K562 (cell line): Measurements from ENCODE around the gene C11orf52. TPM values are rescaled to one million over a fixed set of nuclear protein-coding genes. Genes with fewer than 3 reads are reported as not detected.
A peak's percentile ranks its signal among the peaks of the same experiment; 100 is the strongest.

Experiments
- ATAC-seq: fragments of 200-7000 bp; cut with Tn5 transposase; 3 replicates; pipeline ENCODE4 v1.9.1; 2020; ENCODE audit warnings: moderate library complexity
- BruUV-seq: library from RNA; stranded (reverse); fragments of 400-500 nt; replicated peaks from 2 replicates; lab custom pipeline; 2021; lab: Mats Ljungman, UMichigan
- CTCF ChIA-PET: fragments of 300-600 bp; formaldehyde crosslinking; extraction: SDS; loops from one replicate; lab custom pipeline; 2021; ENCODE audit warnings: low intra/inter-chr PET ratio; lab: Yijun Ruan, JAX
- POLR2A ChIA-PET: fragments of 300-600, 350-650 bp; sonication (Branson Sonifier 250); formaldehyde crosslinking; extraction: SDS; loops from one replicate; lab custom pipeline; 2021; ENCODE audit warnings: antibody characterized with exemption, inconsistent platforms; lab: Yijun Ruan, JAX
- DNase-seq, 4 experiments: peaks; one replicate each; pipeline versions ENCODE4 v3.0.0 to v3.0.0-alpha.2; 2011 to 2018; ENCODE audit warnings: low spot score in 3 of 4, mixed read lengths in 3 of 4; ENCODE audit errors: extremely low read depth in 1 of 4
- FAIRE-seq: peaks from 2 replicates; lab custom pipeline; 2011; peaks lifted over from hg19 to GRCh38; lab: Jason Lieb, UNC
- H2AFZ ChIP-seq: 2 replicates; pipeline ENCODE4 v1.6.0; 2011; ENCODE audit warnings: low read depth, low read length, control low read depth, inconsistent platforms
- H3K27ac ChIP-seq: fragments of 200-600 bp; 3 replicates; pipeline ENCODE4 v1.8.0; 2011; ENCODE audit warnings: low read depth, mild to moderate bottlenecking, control low read depth, inconsistent platforms, low read length, moderate library complexity, mixed read lengths; ENCODE audit errors: extremely low read depth
- H3K27me3 ChIP-seq, 2 experiments: fragments of 300-600 bp in 1 of 2; 2 replicates in 1 of 2; 3 replicates in 1 of 2; pipeline versions ENCODE4 v1.6.0 to v1.8.0; 2011; ENCODE audit warnings: inconsistent platforms in 2 of 2, low read length in 2 of 2, mild to moderate bottlenecking in 1 of 2, mixed read lengths in 1 of 2, moderate library complexity in 1 of 2; ENCODE audit not compliant: control insufficient read depth in 2 of 2, insufficient read depth in 2 of 2
- H3K36me3 ChIP-seq: fragments of 300-600 bp; 3 replicates; pipeline ENCODE4 v1.8.0; 2011; ENCODE audit warnings: mild to moderate bottlenecking, low read length, inconsistent platforms; ENCODE audit not compliant: control insufficient read depth, insufficient read depth
- H3K4me1 ChIP-seq, 2 experiments: fragments of 200-600 bp in 1 of 2; replicated peaks in 1 of 2; 2 replicates in 1 of 2; 3 replicates in 1 of 2; pipeline versions ENCODE4 v1.5.1 to v1.8.0; 2011; ENCODE audit warnings: inconsistent platforms in 2 of 2, low read length in 2 of 2, mild to moderate bottlenecking in 1 of 2, mixed read lengths in 1 of 2, moderate library complexity in 1 of 2; ENCODE audit not compliant: control insufficient read depth in 2 of 2, insufficient read depth in 2 of 2
- H3K4me2 ChIP-seq: 2 replicates; pipeline ENCODE4 v1.6.1; 2011; ENCODE audit warnings: low read length, control low read depth, inconsistent platforms, mixed read lengths; ENCODE audit not compliant: insufficient read depth
- H3K4me3 ChIP-seq: fragments of 200-600 bp; sonication (generic), shearing (Covaris generic); 2 replicates; pipeline ENCODE4 v1.5.1; 2016; ENCODE audit warnings: control low read depth, inconsistent platforms
- H3K79me2 ChIP-seq: fragments of 200-600 bp; 3 replicates; pipeline ENCODE4 v1.8.0; 2011; ENCODE audit warnings: low read length, inconsistent platforms; ENCODE audit not compliant: control insufficient read depth, insufficient read depth
- H3K9ac ChIP-seq, 2 experiments: 2 replicates each; pipeline versions ENCODE4 v1.6.0 to v1.6.1; 2011; ENCODE audit warnings: low read depth in 2 of 2, low read length in 2 of 2, control low read depth in 1 of 2, inconsistent platforms in 1 of 2, mild to moderate bottlenecking in 1 of 2, mixed read lengths in 1 of 2; ENCODE audit not compliant: insufficient read depth in 1 of 2
- H3K9me1 ChIP-seq: one replicate; pipeline ENCODE4 v1.6.0; 2011; ENCODE audit warnings: inconsistent platforms, mild to moderate bottlenecking, low read length, moderate library complexity; ENCODE audit not compliant: control insufficient read depth, insufficient read depth
- H3K9me3 ChIP-seq: replicated peaks from 2 replicates; pipeline ENCODE4 v1.5.1; 2011; ENCODE audit warnings: low read depth, low read length, inconsistent platforms; ENCODE audit not compliant: control insufficient read depth, insufficient read depth
- H4K20me1 ChIP-seq: replicated peaks from 2 replicates; pipeline ENCODE4 v1.6.1; 2011; ENCODE audit warnings: low read length, inconsistent platforms, mixed read lengths; ENCODE audit not compliant: control insufficient read depth, insufficient read depth
- CBFA2T3 ChIP-seq: fragments of 450-650 bp; IDR thresholded peaks from 2 replicates; pipeline ENCODE4 v1.6.1; 2017
- ETV6 ChIP-seq, 3 experiments: fragments of 150-350 bp in 1 of 3; sonication (generic) in 1 of 3; formaldehyde crosslinking in 1 of 3; IDR thresholded peaks; 2 replicates each; pipeline versions ENCODE4 v1.6.1 to v1.8.0; 2014 to 2022; ENCODE audit warnings: borderline replicate concordance in 2 of 3, low read depth in 2 of 3, antibody characterized with exemption in 1 of 3, low read length in 1 of 3, mild to moderate bottlenecking in 1 of 3, missing genetic modification reagents in 1 of 3
- HDAC1 ChIP-seq, 2 experiments: fragments of 450-650 bp; IDR thresholded peaks; 2 replicates each; pipeline ENCODE4 v1.6.1; 2016 to 2017; ENCODE audit warnings: inconsistent platforms in 1 of 2, mild to moderate bottlenecking in 1 of 2, moderate library complexity in 1 of 2
- MAFK ChIP-seq: IDR thresholded peaks from 2 replicates; pipeline ENCODE4 v1.6.1; 2011; ENCODE audit warnings: low read length, improper control_type of control experiment
- MEIS2 ChIP-seq: fragments of 450-650 bp; IDR thresholded peaks from 2 replicates; pipeline ENCODE4 v1.6.1; 2014; ENCODE audit warnings: mild to moderate bottlenecking; ENCODE audit not compliant: partially characterized antibody
- NCOA2 ChIP-seq, 2 experiments: fragments of 450-650 bp; IDR thresholded peaks; 2 replicates each; pipeline ENCODE4 v1.6.1; 2018; ENCODE audit warnings: mild to moderate bottlenecking in 2 of 2, moderate library complexity in 1 of 2; ENCODE audit not compliant: partially characterized antibody in 2 of 2
- NR4A1 ChIP-seq, 2 experiments: fragments of 250-450 bp in 1 of 2; fragments of 450-650 bp in 1 of 2; sonication (Bioruptor Pico) in 1 of 2; IDR thresholded peaks; 2 replicates each; pipeline versions ENCODE4 v1.4.0 to v1.6.1; 2016 to 2020; ENCODE audit warnings: mild to moderate bottlenecking in 2 of 2, missing compliant biosample characterization in 1 of 2, missing genetic modification characterization in 1 of 2, moderate library complexity in 1 of 2
- RBM15 ChIP-seq: fragments of 200-400 bp; formaldehyde crosslinking; IDR thresholded peaks from 2 replicates; pipeline ENCODE4 v1.6.1; 2018; ENCODE audit warnings: mild to moderate bottlenecking, low read length, moderate library complexity; ENCODE audit not compliant: insufficient read depth
- RBM25 ChIP-seq: fragments of 200-400 bp; formaldehyde crosslinking; IDR thresholded peaks from 2 replicates; pipeline ENCODE4 v1.6.1; 2018; ENCODE audit warnings: low read length, low read depth, moderate library complexity; ENCODE audit not compliant: severe bottlenecking
- SRSF1 ChIP-seq: fragments of 200-400 bp; formaldehyde crosslinking; IDR thresholded peaks from 2 replicates; pipeline ENCODE4 v1.6.1; 2017; ENCODE audit warnings: mild to moderate bottlenecking, low read depth, low read length, moderate library complexity
- STAG1 ChIP-seq: sonication (generic); formaldehyde crosslinking; IDR thresholded peaks from 2 replicates; pipeline ENCODE4 v1.5.0; 2020; ENCODE audit warnings: missing genetic modification reagents, borderline replicate concordance
- TCF7 ChIP-seq: sonication (generic); IDR thresholded peaks from 2 replicates; pipeline ENCODE4 v1.6.1; 2016; ENCODE audit warnings: antibody characterized with exemption, borderline replicate concordance
- ZNF121 ChIP-seq: sonication (generic); formaldehyde crosslinking; conservative IDR thresholded peaks from 2 replicates; pipeline ENCODE4 v1.8.0; 2022; ENCODE audit warnings: missing genetic modification reagents
- in situ Hi-C: fragments of 300-500 bp; cut with MboI; formaldehyde crosslinking; loops from 4 replicates; pipeline ENCODE4 v1.15.0; 2018; ENCODE audit warnings: inconsistent platforms, mixed read lengths
- intact Hi-C: fragments of 100-400 bp; cut with micrococcal nuclease; formaldehyde crosslinking; loops from 2 replicates; pipeline ENCODE4 v1.14.2; 2022
- polyA plus RNA-seq, 8 experiments: library from polyadenylated mRNA; depleted of rRNA in 4 of 8; stranded (reverse) in 5 of 8; unstranded in 3 of 8; fragments of >200 nt; fragmentation: Nextera tagmentation in 2 of 8; fragmentation: Illumina TruSeq in 1 of 8; extraction: Ambion mirVana in 2 of 8; extraction: Trizol in 1 of 8; gene quantifications; 2 replicates each; pipeline versions ENCODE4 v1.2.1 to v1.2.3, GENCODE V29; 2011 to 2014; ENCODE audit warnings: inconsistent platforms in 1 of 8, missing spikeins in 1 of 8
- total RNA-seq, 7 experiments: library from RNA; depleted of rRNA in 6 of 7; stranded (reverse); fragments of >200 nt in 6 of 7; fragmentation: Illumina TruSeq in 2 of 7; extraction: Trizol in 2 of 7; gene quantifications; 2 replicates each; pipeline versions ENCODE4 v1.2.1 to v1.2.3, GENCODE V29; 2011 to 2021; ENCODE audit warnings: low replicate concordance in 1 of 7
- TF ChIP-seq, protein P1 (sequence below): fragments of 450-650 bp; IDR thresholded peaks from 2 replicates; pipeline ENCODE4 v1.6.1; 2016
- TF ChIP-seq, protein P2 (sequence below): fragments of 250-450 bp; sonication (Bioruptor Pico); IDR thresholded peaks from 2 replicates; pipeline ENCODE4 v1.4.0; 2020; ENCODE audit warnings: mild to moderate bottlenecking, moderate library complexity, borderline replicate concordance

C11orf52 gene
- total and polyA plus RNA-seq, 9 of the 15 experiments (the other 6 are each of a cell fraction or from before 2014, with no cell fraction given) = 0.29 to 2.9 (median 1.0) TPM

DNA sequence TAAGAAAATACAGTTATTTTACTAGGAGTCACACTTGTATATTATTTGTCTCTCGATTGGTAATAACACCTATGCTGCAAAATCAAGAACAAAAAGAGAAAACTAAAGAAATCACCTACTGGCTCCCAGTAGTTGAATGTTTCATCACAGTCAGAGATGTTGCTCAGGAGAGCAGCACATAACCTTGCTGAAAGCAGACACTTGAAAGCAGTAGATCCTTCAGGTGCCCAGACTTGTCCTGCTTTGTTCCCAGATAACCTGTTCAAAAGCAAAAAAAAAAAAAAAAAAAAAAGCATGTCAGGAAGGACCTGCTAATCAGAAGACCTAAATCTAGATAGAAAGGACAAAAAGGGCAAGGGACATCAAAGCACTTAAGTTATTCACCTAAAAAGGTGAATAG, 48.6 kb upstream of the C11orf52 start (continued):
- TF ChIP-seq RBM15 = no peak
- no peak for TF ChIP-seq STAG1

DNA sequence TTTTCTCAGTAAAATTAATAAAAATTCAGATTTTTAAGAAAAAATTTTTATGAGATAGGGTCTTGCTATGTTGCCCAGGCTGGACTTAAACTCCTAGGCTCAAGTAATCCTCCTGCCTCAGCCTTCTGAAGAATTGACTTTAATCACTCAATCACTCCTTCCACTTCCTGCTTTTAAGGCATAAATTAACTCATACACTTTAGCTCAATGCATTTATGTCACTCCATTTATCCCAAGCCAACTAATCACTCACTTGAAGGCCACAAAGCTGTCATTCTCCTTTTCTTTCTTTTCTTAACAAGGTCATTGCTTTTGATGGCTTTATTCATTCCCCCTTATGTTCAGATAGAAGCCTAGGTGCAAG, 48.2 kb upstream of the C11orf52 start:
- CTCF ChIA-PET = no interaction called here
- ATAC-seq (peak; percentile 4; the same call in 2 of the 3 replicates), DNase-seq (no peak), FAIRE-seq (no peak)
- peaks cover 3 to 4% of the 10 kb centered on the region in 2 experiments; a peak in 2 of 5 replicates for H3K4me1 ChIP-seq
- BruUV-seq = TSS peak; percentile 35
- peaks cover 32% of the 10 kb centered on the region for H3K36me3 ChIP-seq
- H3K4me3 ChIP-seq = peak overlapping the region; percentile 83
- peak overlapping the region; percentile 91 for H3K4me2 ChIP-seq
- peak overlapping the region; percentile 93 for H2AFZ ChIP-seq
- peak overlapping the region; percentile 75 to 94; a peak in 3 of 4 replicates for H3K9ac ChIP-seq
- POLR2A ChIA-PET = interaction anchor here (0.6 to 2.7 kb wide), 10 partner anchors 9 to 277 kb away, joined by 3 to 18 read pairs (median 4); no protein-coding TSS in a partner anchor
- no peaks in the 10 kb centered on the region for H4K20me1 ChIP-seq
- in situ Hi-C loops (no loop called here), intact Hi-C loops (no loop called here)
- H3K79me2 ChIP-seq = peaks cover 10% of the 10 kb centered on the region; the same call in 2 of the 3 replicates
- H3K9me3 ChIP-seq = no peaks in the 10 kb centered on the region
- peak overlapping the region; percentile 71 for H3K27ac ChIP-seq
- H3K27me3 ChIP-seq = no peaks in the 10 kb centered on the region
- H3K9me1 ChIP-seq = no peaks in the 10 kb centered on the region
- TF ChIP-seq HDAC1 (IDR thresholded peaks at IDR 0.05) (no peak), ETV6 (IDR thresholded peaks at IDR 0.05; ENCODE audit: borderline replicate concordance in 1 of 2, low read depth in 2 of 2, low read length in 1 of 2) (no peak), ETV6 (CRISPR knock-in tag; IDR thresholded peaks at IDR 0.05; ENCODE audit: borderline replicate concordance) (no peak), SRSF1 (no peak), NCOA2 (IDR thresholded peaks at IDR 0.05; ENCODE audit: partially characterized antibody in 2 of 2) (no peak), MAFK (no peak), CBFA2T3 (no peak), RBM25 (peak; percentile 92), MEIS2 (peak; percentile 77), NR4A1 (CRISPR knock-in tag; IDR thresholded peaks at IDR 0.05) (no peak), NR4A1 (tag; IDR thresholded peaks at IDR 0.05) (no peak), TCF7 (no peak), ZNF121 (CRISPR knock-in tag) (peak; percentile 97)
- TF ChIP-seq, protein P1, sequence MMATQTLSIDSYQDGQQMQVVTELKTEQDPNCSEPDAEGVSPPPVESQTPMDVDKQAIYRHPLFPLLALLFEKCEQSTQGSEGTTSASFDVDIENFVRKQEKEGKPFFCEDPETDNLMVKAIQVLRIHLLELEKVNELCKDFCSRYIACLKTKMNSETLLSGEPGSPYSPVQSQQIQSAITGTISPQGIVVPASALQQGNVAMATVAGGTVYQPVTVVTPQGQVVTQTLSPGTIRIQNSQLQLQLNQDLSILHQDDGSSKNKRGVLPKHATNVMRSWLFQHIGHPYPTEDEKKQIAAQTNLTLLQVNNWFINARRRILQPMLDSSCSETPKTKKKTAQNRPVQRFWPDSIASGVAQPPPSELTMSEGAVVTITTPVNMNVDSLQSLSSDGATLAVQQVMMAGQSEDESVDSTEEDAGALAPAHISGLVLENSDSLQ = peak; percentile 64
- TF ChIP-seq, protein P2, sequence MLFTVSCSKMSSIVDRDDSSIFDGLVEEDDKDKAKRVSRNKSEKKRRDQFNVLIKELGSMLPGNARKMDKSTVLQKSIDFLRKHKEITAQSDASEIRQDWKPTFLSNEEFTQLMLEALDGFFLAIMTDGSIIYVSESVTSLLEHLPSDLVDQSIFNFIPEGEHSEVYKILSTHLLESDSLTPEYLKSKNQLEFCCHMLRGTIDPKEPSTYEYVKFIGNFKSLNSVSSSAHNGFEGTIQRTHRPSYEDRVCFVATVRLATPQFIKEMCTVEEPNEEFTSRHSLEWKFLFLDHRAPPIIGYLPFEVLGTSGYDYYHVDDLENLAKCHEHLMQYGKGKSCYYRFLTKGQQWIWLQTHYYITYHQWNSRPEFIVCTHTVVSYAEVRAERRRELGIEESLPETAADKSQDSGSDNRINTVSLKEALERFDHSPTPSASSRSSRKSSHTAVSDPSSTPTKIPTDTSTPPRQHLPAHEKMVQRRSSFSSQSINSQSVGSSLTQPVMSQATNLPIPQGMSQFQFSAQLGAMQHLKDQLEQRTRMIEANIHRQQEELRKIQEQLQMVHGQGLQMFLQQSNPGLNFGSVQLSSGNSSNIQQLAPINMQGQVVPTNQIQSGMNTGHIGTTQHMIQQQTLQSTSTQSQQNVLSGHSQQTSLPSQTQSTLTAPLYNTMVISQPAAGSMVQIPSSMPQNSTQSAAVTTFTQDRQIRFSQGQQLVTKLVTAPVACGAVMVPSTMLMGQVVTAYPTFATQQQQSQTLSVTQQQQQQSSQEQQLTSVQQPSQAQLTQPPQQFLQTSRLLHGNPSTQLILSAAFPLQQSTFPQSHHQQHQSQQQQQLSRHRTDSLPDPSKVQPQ (CRISPR knock-in tag) = no peak
